Caco-2 (cell line): ENCODE measurements around the gene DRC1. TPM values are rescaled to one million over a fixed set of nuclear protein-coding genes. Genes with fewer than 3 reads are reported as not detected.

Experiments
- BruUV-seq: library from RNA; stranded (reverse); fragments of 400-500 nt; replicated peaks from 2 replicates; lab custom pipeline; 2021; lab: Mats Ljungman, UMichigan
- CTCF ChIA-PET: fragments of 300-600 bp; sonication (Branson Sonifier 250); formaldehyde crosslinking; loops from one replicate; lab custom pipeline; 2022; ENCODE audit warnings: antibody characterized with exemption; lab: Charles Lee
- POLR2A ChIA-PET: fragments of 300-600 bp; sonication (Branson Sonifier 250); formaldehyde crosslinking; loops from one replicate; lab custom pipeline; 2022; ENCODE audit warnings: antibody characterized with exemption; lab: Charles Lee
- DNase-seq, 2 experiments: peaks; one replicate each; pipeline versions ENCODE4 v3.0.0 to v3.0.0-alpha.2; 2020 to 2022
- H3K27me3 ChIP-seq: replicated peaks from 2 replicates; pipeline ENCODE4 v1.6.0; 2011; ENCODE audit warnings: low read length; ENCODE audit not compliant: control insufficient read depth, insufficient read depth
- H3K36me3 ChIP-seq: 2 replicates; pipeline ENCODE4 v1.5.1; 2011; ENCODE audit warnings: low read length; ENCODE audit not compliant: control insufficient read depth, insufficient read depth
- H3K4me1 ChIP-seq: fragments of 250-450 bp; sonication (Bioruptor Pico); 2 replicates; pipeline ENCODE4 v1.5.1; 2020; ENCODE audit warnings: mild to moderate bottlenecking
- H3K4me3 ChIP-seq: 2 replicates; pipeline ENCODE4 v1.5.1; 2011; ENCODE audit warnings: low read depth, mild to moderate bottlenecking, control low read depth, low read length
- H3K9me3 ChIP-seq: fragments of 250-450 bp; sonication (Bioruptor Pico); 2 replicates; pipeline ENCODE4 v1.5.1; 2020; ENCODE audit warnings: mild to moderate bottlenecking, moderate library complexity
- H3K27ac Mint-ChIP-seq: one replicate; pipeline ENCODE4 v1.8.0; 2022; ENCODE audit warnings: mixed read lengths; ENCODE audit not compliant: unreplicated experiment
- H3K27me3 Mint-ChIP-seq: one replicate; pipeline ENCODE4 v1.8.0; 2022; ENCODE audit warnings: mixed read lengths; ENCODE audit not compliant: insufficient read depth, unreplicated experiment
- H3K36me3 Mint-ChIP-seq: one replicate; pipeline ENCODE4 v1.8.0; 2022; ENCODE audit warnings: mild to moderate bottlenecking, mixed read lengths; ENCODE audit not compliant: insufficient read depth, unreplicated experiment
- H3K4me1 Mint-ChIP-seq: one replicate; pipeline ENCODE4 v1.8.0; 2022; ENCODE audit warnings: low read depth, mixed read lengths; ENCODE audit not compliant: unreplicated experiment
- H3K4me3 Mint-ChIP-seq: one replicate; pipeline ENCODE4 v1.8.0; 2022; ENCODE audit warnings: mild to moderate bottlenecking, moderate library complexity, mixed read lengths; ENCODE audit not compliant: unreplicated experiment
- H3K9me3 Mint-ChIP-seq: one replicate; pipeline ENCODE4 v1.8.0; 2022; ENCODE audit warnings: mixed read lengths; ENCODE audit not compliant: unreplicated experiment
- CTCF ChIP-seq, 2 experiments: fragments of 200-600 bp in 1 of 2; IDR thresholded peaks; 1 replicate in 1 of 2; 2 replicates in 1 of 2; pipeline versions ENCODE4 v1.5.1 to v1.8.0; 2011 to 2022; ENCODE audit warnings: antibody characterized with exemption in 1 of 2, control low read depth in 1 of 2, inconsistent platforms in 1 of 2, low read depth in 1 of 2, low read length in 1 of 2, mild to moderate bottlenecking in 1 of 2, moderate library complexity in 1 of 2; ENCODE audit not compliant: insufficient read depth in 1 of 2, severe bottlenecking in 1 of 2, unreplicated experiment in 1 of 2
- intact Hi-C: fragments of 100-400 bp; cut with micrococcal nuclease; formaldehyde crosslinking; loops from one replicate; pipeline ENCODE4 v1.10.0; 2022; ENCODE audit not compliant: unreplicated experiment
- total RNA-seq: library from RNA; stranded (reverse); gene quantifications from 2 replicates; pipeline ENCODE4 v1.2.3, GENCODE V29; 2022

Gene DRC1
- total RNA-seq, 1 experiment from 2014 or later: 1.1 TPM

- Mint-ChIP-seq H3K27me3 (no peaks in the 10 kb centered on the region), H3K9me3 (no peaks in the 10 kb centered on the region), H3K36me3 (no peaks in the 10 kb centered on the region), H3K4me1 (peaks cover 7% of the 10 kb centered on the region), H3K27ac (no peak overlapping the region), H3K4me3 (no peak overlapping the region)
- peaks cover 7% of the 10 kb centered on the region for H3K4me1 ChIP-seq
- H3K36me3 ChIP-seq: no peaks in the 10 kb centered on the region
- TF ChIP-seq CTCF (IDR thresholded peaks at IDR 0.05; ENCODE audit: insufficient read depth in 1 of 2, low read depth in 1 of 2, low read length in 1 of 2, severe bottlenecking in 1 of 2, unreplicated experiment in 1 of 2): no peak
- H3K27me3 ChIP-seq: no peaks in the 10 kb centered on the region
- no peak for DNase-seq
- intact Hi-C loops: no loop called here
- H3K4me3 ChIP-seq: no peak overlapping the region
- POLR2A ChIA-PET: no interaction called here
- H3K9me3 ChIP-seq: no peaks in the 10 kb centered on the region
- no TSS peak for BruUV-seq
- CTCF ChIA-PET: no interaction called here
These were observed 89.9 kb downstream of the DRC1 start for GRCh38 chr2:26491563-26492167.

- H3K27me3 ChIP-seq: no peaks in the 10 kb centered on the region
- intact Hi-C loops: no loop called here
- no peaks in the 10 kb centered on the region for H3K9me3 Mint-ChIP-seq
- H3K4me1 ChIP-seq: peaks cover 7% of the 10 kb centered on the region
- H3K4me3 Mint-ChIP-seq: no peak overlapping the region
- H3K36me3 Mint-ChIP-seq: no peaks in the 10 kb centered on the region
- H3K36me3 ChIP-seq: no peaks in the 10 kb centered on the region
- no peak for TF ChIP-seq CTCF (IDR thresholded peaks at IDR 0.05; ENCODE audit: insufficient read depth in 1 of 2, low read depth in 1 of 2, low read length in 1 of 2, severe bottlenecking in 1 of 2, unreplicated experiment in 1 of 2)
- H3K4me3 ChIP-seq: no peak overlapping the region
- no peaks in the 10 kb centered on the region for H3K9me3 ChIP-seq
- no TSS peak for BruUV-seq
- peaks cover under 1% of the 10 kb centered on the region for H3K27me3 Mint-ChIP-seq
- POLR2A ChIA-PET: no interaction called here
- DNase-seq: no peak
- CTCF ChIA-PET: no interaction called here
- H3K27ac Mint-ChIP-seq: no peak overlapping the region
- peaks cover 7% of the 10 kb centered on the region for H3K4me1 Mint-ChIP-seq
These were observed 91.2 kb downstream of the DRC1 start for GRCh38 chr2:26492749-26493515.

GRCh38 chr2:26493566-26493965, 91.8 kb downstream of the DRC1 start:
- Histone ChIP-seq H3K4me1 (peaks cover 7% of the 10 kb centered on the region), H3K9me3 (no peaks in the 10 kb centered on the region), H3K36me3 (no peaks in the 10 kb centered on the region), H3K4me3 (no peak overlapping the region), H3K27me3 (no peaks in the 10 kb centered on the region)
- Mint-ChIP-seq H3K4me3 (no peak overlapping the region), H3K4me1 (peaks cover 7% of the 10 kb centered on the region), H3K27ac (no peak overlapping the region), H3K27me3 (peaks cover 3% of the 10 kb centered on the region), H3K36me3 (no peaks in the 10 kb centered on the region), H3K9me3 (no peaks in the 10 kb centered on the region)
- POLR2A ChIA-PET: no interaction called here
- CTCF ChIA-PET: no interaction called here
- no peak for TF ChIP-seq CTCF (IDR thresholded peaks at IDR 0.05; ENCODE audit: insufficient read depth in 1 of 2, low read depth in 1 of 2, low read length in 1 of 2, severe bottlenecking in 1 of 2, unreplicated experiment in 1 of 2)
- intact Hi-C loops: no loop called here
- no peak for DNase-seq
- no TSS peak for BruUV-seq
